Esophagus muscularis mucosa (tissue), 4 donors: ENCODE data around the gene HAPLN1.

ENCODE experiments used
- EP300 ChIP-seq: sonication (generic); formaldehyde crosslinking; IDR thresholded peaks from one replicate; pipeline ENCODE4 v1.6.1; 2017; ENCODE audit warnings: antibody characterized with exemption
- POLR2A ChIP-seq: fragments of 450-650 bp; IDR thresholded peaks from one replicate; pipeline ENCODE4 v1.6.1; 2017; ENCODE audit warnings: antibody characterized with exemption, moderate library complexity, mild to moderate bottlenecking, low read depth
- TF ChIP-seq, protein P1 (sequence below), 3 experiments: fragments of 200-600 bp in 2 of 3; fragments of 450-650 bp in 1 of 3; sonication (generic) in 2 of 3; IDR thresholded peaks; one replicate each; pipeline ENCODE4 v1.5.1; 2017 to 2019; ENCODE audit warnings: antibody characterized with exemption in 3 of 3, mild to moderate bottlenecking in 2 of 3, moderate library complexity in 1 of 3

- TF ChIP-seq, protein P1, sequence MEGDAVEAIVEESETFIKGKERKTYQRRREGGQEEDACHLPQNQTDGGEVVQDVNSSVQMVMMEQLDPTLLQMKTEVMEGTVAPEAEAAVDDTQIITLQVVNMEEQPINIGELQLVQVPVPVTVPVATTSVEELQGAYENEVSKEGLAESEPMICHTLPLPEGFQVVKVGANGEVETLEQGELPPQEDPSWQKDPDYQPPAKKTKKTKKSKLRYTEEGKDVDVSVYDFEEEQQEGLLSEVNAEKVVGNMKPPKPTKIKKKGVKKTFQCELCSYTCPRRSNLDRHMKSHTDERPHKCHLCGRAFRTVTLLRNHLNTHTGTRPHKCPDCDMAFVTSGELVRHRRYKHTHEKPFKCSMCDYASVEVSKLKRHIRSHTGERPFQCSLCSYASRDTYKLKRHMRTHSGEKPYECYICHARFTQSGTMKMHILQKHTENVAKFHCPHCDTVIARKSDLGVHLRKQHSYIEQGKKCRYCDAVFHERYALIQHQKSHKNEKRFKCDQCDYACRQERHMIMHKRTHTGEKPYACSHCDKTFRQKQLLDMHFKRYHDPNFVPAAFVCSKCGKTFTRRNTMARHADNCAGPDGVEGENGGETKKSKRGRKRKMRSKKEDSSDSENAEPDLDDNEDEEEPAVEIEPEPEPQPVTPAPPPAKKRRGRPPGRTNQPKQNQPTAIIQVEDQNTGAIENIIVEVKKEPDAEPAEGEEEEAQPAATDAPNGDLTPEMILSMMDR (IDR thresholded peaks at IDR 0.05) = no peak
- TF ChIP-seq EP300 (no peak), POLR2A (no peak)
Observed at GRCh38 chr5:83760579-83760978, 39.9 kb upstream of the HAPLN1 start.
